Measurements from ENCODE around the gene NUP210. TPM values are rescaled to one million over a fixed set of nuclear protein-coding genes. Genes with fewer than 3 reads are reported as not detected.

Gene NUP210
- total and polyA plus RNA-seq, 8 donors, result 16.0 to 23.5 (median 18.1) TPM

GRCh38 chr3:13305623-13306022, 114.5 kb downstream of the NUP210 start:
- DNase-seq (no peak), ATAC-seq (no peak)
- Histone ChIP-seq H3K4me3 (no peak overlapping the region), H3K27ac (no peak overlapping the region), H3K36me3 (no peaks in the 10 kb centered on the region), H3K9me3 (no peaks in the 10 kb centered on the region), H3K27me3 (peaks cover 0 to 23% of the 10 kb centered on the region in 2 donors), H3K4me1 (no peaks in the 10 kb centered on the region)
- TF ChIP-seq, protein P1, sequence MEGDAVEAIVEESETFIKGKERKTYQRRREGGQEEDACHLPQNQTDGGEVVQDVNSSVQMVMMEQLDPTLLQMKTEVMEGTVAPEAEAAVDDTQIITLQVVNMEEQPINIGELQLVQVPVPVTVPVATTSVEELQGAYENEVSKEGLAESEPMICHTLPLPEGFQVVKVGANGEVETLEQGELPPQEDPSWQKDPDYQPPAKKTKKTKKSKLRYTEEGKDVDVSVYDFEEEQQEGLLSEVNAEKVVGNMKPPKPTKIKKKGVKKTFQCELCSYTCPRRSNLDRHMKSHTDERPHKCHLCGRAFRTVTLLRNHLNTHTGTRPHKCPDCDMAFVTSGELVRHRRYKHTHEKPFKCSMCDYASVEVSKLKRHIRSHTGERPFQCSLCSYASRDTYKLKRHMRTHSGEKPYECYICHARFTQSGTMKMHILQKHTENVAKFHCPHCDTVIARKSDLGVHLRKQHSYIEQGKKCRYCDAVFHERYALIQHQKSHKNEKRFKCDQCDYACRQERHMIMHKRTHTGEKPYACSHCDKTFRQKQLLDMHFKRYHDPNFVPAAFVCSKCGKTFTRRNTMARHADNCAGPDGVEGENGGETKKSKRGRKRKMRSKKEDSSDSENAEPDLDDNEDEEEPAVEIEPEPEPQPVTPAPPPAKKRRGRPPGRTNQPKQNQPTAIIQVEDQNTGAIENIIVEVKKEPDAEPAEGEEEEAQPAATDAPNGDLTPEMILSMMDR (IDR thresholded peaks at IDR 0.05), result no peak
- intact Hi-C loops (cut with DNase I), result no loop called here

- Histone ChIP-seq H3K36me3 (no peaks in the 10 kb centered on the region), H3K27ac (no peak overlapping the region), H3K4me1 (no peaks in the 10 kb centered on the region), H3K4me3 (no peak overlapping the region), H3K9me3 (no peaks in the 10 kb centered on the region), H3K27me3 (peaks cover 0 to 41% of the 10 kb centered on the region in 2 donors)
- ATAC-seq (peak; percentile 38), DNase-seq (no peak)
- TF ChIP-seq, protein P1 (IDR thresholded peaks at IDR 0.05), result no peak
- intact Hi-C loops (cut with DNase I), result no loop called here
Measured at GRCh38 chr3:13303410-13303809, 116.7 kb downstream of the NUP210 start.

- H3K27me3 ChIP-seq, result peaks cover 3 to 57% of the 10 kb centered on the region in 2 donors
- H3K9me3 ChIP-seq, result no peaks in the 10 kb centered on the region
- peak; percentile 89 for ATAC-seq
- peak in 1 of 4 donors; percentile 56 for DNase-seq
- no peaks in the 10 kb centered on the region for H3K36me3 ChIP-seq
- no peak overlapping the region for H3K27ac ChIP-seq
- H3K4me1 ChIP-seq, result no peaks in the 10 kb centered on the region
- TF ChIP-seq, protein P1 (IDR thresholded peaks at IDR 0.05), result no peak
- H3K4me3 ChIP-seq, result no peak overlapping the region
- intact Hi-C loops (cut with DNase I), result no loop called here
Measured at GRCh38 chr3:13301286-13301987, 118.7 kb downstream of the NUP210 start.

DNA sequence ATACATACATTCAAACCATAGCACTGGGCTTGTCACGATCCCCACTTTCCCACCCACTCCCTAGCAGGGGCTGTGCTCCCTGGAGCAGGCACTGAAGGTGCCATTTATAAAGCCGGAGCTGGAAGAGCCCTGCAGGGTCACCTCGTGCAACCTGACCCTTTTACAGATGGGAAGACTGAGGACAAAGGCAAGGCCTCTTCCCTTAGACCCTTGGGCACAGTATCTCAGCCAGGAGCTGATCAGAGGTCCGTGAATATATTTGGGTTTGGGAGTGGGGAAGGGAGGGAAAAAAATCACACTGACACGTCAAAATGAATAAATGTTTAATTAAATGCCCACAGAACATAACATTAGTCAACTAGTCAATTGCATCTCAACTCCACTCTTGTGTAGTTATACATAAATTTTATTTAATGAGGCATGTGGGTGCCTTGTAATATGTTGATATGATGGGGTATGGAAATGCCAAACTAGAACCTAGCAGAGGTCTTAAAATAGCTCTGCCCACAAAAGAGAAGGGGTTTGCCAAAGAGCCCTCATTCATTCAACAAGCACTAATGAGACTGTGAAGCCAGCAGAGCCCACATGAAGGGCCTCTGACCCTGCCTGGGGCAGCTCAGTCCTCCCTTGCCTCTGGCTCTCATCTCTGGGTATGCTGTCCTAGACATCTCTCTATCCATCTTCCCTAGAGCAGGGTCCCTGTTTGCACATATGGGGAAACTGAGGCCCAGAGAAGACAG, 119.4 kb downstream of the NUP210 start:
- Histone ChIP-seq H3K36me3 (no peaks in the 10 kb centered on the region), H3K27ac (no peak overlapping the region), H3K4me1 (no peaks in the 10 kb centered on the region), H3K4me3 (no peak overlapping the region), H3K9me3 (no peaks in the 10 kb centered on the region), H3K27me3 (peaks cover 10 to 64% of the 10 kb centered on the region in 2 donors)
- ATAC-seq (no peak), DNase-seq (no peak)
- intact Hi-C loops (cut with DNase I), result no loop called here
- TF ChIP-seq, protein P1 (IDR thresholded peaks at IDR 0.05), result no peak

- intact Hi-C loops (cut with DNase I), result no loop called here
- peaks cover 10 to 75% of the 10 kb centered on the region in 2 donors for H3K27me3 ChIP-seq
- no peak for ATAC-seq
- no peaks in the 10 kb centered on the region for H3K9me3 ChIP-seq
- H3K27ac ChIP-seq, result no peak overlapping the region
- H3K4me3 ChIP-seq, result no peak overlapping the region
- TF ChIP-seq, protein P1 (IDR thresholded peaks at IDR 0.05), result no peak
- no peaks in the 10 kb centered on the region for H3K36me3 ChIP-seq
- DNase-seq, result no peak
- no peaks in the 10 kb centered on the region for H3K4me1 ChIP-seq
Measured at GRCh38 chr3:13299531-13300155, 120.5 kb downstream of the NUP210 start.
